GM12864 (cell line): Measurements from ENCODE around the gene GGA1.

Experiments
- DNase-seq: peaks from one replicate; pipeline ENCODE4 v3.0.0-alpha.2; 2011; ENCODE audit warnings: low read depth
- H3K4me3 ChIP-seq: 2 replicates; pipeline ENCODE4 v1.5.1; 2011; ENCODE audit warnings: mild to moderate bottlenecking, low read depth, low read length, control low read depth
- TF ChIP-seq, protein P1 (sequence below): IDR thresholded peaks from 2 replicates; pipeline ENCODE4 v1.5.1; 2011; ENCODE audit warnings: low read depth, mild to moderate bottlenecking, moderate library complexity, low read length, control low read depth, inconsistent platforms; ENCODE audit errors: missing control alignments

GGA1 gene

DNA sequence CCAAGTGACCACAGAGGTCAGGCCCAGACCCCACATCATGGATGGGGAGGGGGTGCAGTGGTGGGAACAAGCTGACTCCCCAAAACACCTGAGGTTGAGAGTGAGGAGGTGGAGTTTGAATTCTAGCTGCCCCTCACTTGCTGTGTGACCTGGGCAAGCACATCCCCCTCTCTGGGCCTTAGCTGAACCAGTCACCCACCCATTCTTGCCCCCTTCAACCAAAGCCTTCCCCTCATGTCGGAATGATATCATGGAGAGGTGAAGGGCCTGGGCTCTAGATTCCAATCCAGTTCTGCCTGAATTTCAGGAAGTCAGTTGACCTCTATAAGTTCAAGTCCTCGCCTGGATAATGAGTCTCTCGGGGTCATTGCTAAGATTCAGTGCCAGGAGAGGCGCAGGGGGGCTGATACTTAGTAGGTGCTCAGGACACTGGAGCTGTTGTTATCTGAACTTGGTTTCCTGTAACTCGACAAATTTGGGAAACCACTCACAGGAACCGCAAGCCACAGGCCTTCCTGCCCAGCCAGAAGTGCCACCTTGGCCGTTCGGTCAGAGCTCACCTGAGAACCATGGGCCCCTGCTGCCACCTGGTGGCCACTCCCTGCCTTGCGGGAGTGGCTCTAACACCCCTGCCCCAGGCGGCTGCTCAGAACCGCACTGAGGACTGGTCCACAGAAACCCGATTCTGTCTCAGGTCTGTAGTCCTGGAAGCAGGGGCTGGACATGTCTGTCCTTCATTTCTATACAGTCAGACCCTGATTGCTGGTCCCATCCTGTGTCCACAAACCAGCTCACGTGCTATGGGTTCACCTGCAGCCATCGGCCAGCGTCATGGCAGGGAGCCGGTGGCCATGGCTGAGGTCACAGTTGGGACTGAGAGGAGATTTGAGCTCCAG, 41.5 kb upstream of the GGA1 start:
- H3K4me3 ChIP-seq: no peak overlapping the region
- TF ChIP-seq, protein P1, sequence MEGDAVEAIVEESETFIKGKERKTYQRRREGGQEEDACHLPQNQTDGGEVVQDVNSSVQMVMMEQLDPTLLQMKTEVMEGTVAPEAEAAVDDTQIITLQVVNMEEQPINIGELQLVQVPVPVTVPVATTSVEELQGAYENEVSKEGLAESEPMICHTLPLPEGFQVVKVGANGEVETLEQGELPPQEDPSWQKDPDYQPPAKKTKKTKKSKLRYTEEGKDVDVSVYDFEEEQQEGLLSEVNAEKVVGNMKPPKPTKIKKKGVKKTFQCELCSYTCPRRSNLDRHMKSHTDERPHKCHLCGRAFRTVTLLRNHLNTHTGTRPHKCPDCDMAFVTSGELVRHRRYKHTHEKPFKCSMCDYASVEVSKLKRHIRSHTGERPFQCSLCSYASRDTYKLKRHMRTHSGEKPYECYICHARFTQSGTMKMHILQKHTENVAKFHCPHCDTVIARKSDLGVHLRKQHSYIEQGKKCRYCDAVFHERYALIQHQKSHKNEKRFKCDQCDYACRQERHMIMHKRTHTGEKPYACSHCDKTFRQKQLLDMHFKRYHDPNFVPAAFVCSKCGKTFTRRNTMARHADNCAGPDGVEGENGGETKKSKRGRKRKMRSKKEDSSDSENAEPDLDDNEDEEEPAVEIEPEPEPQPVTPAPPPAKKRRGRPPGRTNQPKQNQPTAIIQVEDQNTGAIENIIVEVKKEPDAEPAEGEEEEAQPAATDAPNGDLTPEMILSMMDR: peak; percentile 99
- DNase-seq: peak; percentile 65

- H3K4me3 ChIP-seq: no peak overlapping the region
- no peak for DNase-seq
- TF ChIP-seq, protein P1: no peak
These were observed 40.6 kb upstream of the GGA1 start for GRCh38 chr22:37568012-37568411.

DNA sequence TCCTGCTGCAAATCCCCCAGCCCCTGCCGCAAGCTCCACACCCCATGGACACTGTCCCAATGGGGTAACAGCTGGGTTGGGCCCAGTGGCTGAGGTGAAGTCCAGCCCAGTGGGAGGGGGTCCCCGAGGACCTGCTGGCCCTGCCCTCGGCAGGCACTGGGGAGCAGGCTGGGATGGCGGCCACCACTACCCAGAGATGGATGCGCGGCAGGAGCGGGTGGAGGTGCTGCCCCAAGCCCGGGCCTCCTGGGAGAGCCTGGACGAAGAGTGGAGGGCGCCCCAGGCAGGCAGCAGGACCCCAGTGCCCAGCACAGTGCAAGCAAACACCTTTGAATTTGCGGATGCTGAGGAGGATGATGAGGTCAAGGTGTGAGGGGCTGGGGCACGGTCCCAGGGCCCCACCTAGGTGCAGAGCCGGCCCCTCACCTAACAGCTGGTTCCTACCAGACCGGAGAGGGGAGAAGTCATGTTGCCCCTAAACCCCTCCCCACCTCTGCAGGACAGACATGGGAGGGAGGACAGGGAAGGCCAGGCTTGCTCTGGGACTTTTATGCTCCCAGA, 40.1 kb upstream of the GGA1 start:
- TF ChIP-seq, protein P1: no peak
- DNase-seq: no peak
- no peak overlapping the region for H3K4me3 ChIP-seq

- TF ChIP-seq, protein P1: no peak
- DNase-seq: no peak
- H3K4me3 ChIP-seq: no peak overlapping the region
These were observed 39.4 kb upstream of the GGA1 start for GRCh38 chr22:37569009-37569920.

- no peak for DNase-seq
- no peak overlapping the region for H3K4me3 ChIP-seq
- TF ChIP-seq, protein P1: no peak
These were observed 38.5 kb upstream of the GGA1 start for GRCh38 chr22:37569921-37570660.

DNA sequence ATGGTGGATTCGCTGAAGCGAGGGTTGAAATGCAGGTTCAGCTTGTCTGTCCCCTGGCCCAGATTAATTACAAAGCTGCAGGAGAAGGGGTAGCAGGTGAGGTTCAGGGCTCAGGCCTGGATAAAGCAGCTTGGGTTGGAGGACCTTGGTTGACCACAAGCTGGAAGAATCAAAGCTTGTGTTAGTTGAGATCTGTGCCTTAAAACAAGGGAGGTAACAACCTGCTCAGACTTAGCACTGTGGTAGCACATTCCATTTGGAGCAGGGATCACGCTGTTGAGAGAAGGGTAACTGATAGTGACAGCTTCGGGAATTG, 38.0 kb upstream of the GGA1 start:
- DNase-seq: no peak
- H3K4me3 ChIP-seq: no peak overlapping the region
- TF ChIP-seq, protein P1: no peak
